ENCODE results near the gene STAMBPL1. TPM values are rescaled to one million over a fixed set of nuclear protein-coding genes. Genes with fewer than 3 reads are reported as not detected.

STAMBPL1 gene
- polyA plus RNA-seq, 1 experiment: 23.1 TPM

DNA sequence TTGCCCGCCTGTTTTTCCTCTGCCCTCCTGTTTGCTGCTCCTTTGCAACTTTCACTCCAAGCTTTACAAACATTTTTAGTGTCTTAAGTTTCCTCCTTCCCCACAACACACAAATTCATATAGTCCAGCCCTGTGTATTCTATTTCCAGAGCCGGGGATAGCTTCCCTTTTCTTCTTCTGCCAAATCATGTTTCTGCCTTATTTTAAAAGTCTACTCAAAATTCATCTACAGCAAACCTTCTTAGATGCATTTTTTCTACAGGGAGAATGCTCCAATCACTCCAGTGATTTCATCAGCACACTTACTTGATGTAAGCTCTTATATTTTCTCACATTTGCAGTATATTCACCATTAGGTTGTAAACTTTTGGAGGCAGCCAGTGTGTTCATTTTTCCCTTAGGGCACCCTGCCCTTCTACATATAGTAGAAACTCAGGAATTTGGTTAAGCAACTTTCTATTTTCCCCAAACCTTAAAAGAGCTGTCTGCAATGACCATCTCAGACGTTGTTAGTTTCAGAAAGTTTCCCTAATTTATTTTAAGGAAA, 84.9 kb downstream of the STAMBPL1 start:
- Histone ChIP-seq H3K4me3 (ENCODE audit: low read depth, low read length) (no peak overlapping the region), H3K36me3 (ENCODE audit: control insufficient read depth, insufficient read depth, low read length) (no peaks in the 10 kb centered on the region), H3K27me3 (ENCODE audit: control insufficient read depth, insufficient read depth, low read length) (no peaks in the 10 kb centered on the region)
- TF ChIP-seq, protein P1, sequence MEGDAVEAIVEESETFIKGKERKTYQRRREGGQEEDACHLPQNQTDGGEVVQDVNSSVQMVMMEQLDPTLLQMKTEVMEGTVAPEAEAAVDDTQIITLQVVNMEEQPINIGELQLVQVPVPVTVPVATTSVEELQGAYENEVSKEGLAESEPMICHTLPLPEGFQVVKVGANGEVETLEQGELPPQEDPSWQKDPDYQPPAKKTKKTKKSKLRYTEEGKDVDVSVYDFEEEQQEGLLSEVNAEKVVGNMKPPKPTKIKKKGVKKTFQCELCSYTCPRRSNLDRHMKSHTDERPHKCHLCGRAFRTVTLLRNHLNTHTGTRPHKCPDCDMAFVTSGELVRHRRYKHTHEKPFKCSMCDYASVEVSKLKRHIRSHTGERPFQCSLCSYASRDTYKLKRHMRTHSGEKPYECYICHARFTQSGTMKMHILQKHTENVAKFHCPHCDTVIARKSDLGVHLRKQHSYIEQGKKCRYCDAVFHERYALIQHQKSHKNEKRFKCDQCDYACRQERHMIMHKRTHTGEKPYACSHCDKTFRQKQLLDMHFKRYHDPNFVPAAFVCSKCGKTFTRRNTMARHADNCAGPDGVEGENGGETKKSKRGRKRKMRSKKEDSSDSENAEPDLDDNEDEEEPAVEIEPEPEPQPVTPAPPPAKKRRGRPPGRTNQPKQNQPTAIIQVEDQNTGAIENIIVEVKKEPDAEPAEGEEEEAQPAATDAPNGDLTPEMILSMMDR (IDR thresholded peaks at IDR 0.05; ENCODE audit: insufficient read depth, low read depth, low read length): no peak
- ChIA-PET POLR2A (interaction anchor here (1.2 kb wide), 1 partner anchor 27 kb away, joined by 3 read pairs; no protein-coding TSS in a partner anchor), CTCF (interaction anchor here (0.5 to 1.9 kb wide), 3 partner anchors 23 to 30 kb away, joined by 3 to 10 read pairs (median 6); no protein-coding TSS in a partner anchor)
- no peak for DNase-seq (ENCODE audit: low read depth)

DNA sequence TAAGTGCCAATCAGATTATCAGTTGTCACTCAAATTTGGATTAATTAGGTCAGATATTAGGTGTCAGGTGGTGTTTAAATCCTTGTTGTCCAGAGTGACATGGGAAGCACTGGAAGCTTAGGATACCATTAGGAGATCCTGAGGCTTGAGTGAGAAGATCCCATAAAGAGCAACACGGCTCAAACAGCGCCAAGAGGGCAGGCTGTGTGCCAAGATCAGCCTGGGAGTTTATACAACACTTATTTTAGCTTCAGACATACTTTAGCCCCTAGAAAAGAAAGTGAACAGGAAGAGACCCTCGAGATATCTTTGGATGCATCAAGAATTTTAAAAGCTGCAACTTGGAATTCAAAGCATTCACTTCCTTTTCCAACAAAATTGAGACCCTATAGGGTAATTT, 86.8 kb downstream of the STAMBPL1 start:
- DNase-seq (ENCODE audit: low read depth): no peak
- H3K36me3 ChIP-seq (ENCODE audit: control insufficient read depth, insufficient read depth, low read length): no peaks in the 10 kb centered on the region
- CTCF ChIA-PET: no interaction called here
- no peaks in the 10 kb centered on the region for H3K27me3 ChIP-seq (ENCODE audit: control insufficient read depth, insufficient read depth, low read length)
- POLR2A ChIA-PET: no interaction called here
- no peak overlapping the region for H3K4me3 ChIP-seq (ENCODE audit: low read depth, low read length)
- TF ChIP-seq, protein P1 (IDR thresholded peaks at IDR 0.05; ENCODE audit: insufficient read depth, low read depth, low read length): no peak

DNA sequence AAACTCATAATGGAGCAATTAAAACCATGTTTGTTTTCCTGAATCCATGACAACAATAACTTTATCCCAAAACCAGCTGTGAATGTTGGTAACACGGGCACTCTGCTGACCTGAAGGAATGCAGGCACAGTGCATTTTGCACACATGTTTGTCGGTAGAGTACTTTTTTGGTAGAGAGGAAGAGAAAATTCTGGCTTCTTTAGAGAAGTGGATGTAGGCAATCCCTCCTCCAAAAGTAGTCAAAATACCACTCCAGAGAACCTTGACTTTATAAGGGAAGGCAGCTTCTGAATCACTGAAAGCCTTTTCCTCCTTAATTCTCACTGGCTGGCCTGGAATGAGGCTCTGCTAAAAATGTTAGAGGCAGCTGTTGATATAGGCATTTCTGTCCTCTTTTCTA, 88.3 kb downstream of the STAMBPL1 start:
- H3K27me3 ChIP-seq (ENCODE audit: control insufficient read depth, insufficient read depth, low read length): no peaks in the 10 kb centered on the region
- DNase-seq (ENCODE audit: low read depth): no peak
- CTCF ChIA-PET: interaction anchor here (0.9 to 1.5 kb wide), 2 partner anchors 19 to 34 kb away, joined by 4 to 9 read pairs; no protein-coding TSS in a partner anchor
- H3K4me3 ChIP-seq (ENCODE audit: low read depth, low read length): no peak overlapping the region
- TF ChIP-seq, protein P1 (IDR thresholded peaks at IDR 0.05; ENCODE audit: insufficient read depth, low read depth, low read length): no peak
- POLR2A ChIA-PET: no interaction called here
- no peaks in the 10 kb centered on the region for H3K36me3 ChIP-seq (ENCODE audit: control insufficient read depth, insufficient read depth, low read length)

DNA sequence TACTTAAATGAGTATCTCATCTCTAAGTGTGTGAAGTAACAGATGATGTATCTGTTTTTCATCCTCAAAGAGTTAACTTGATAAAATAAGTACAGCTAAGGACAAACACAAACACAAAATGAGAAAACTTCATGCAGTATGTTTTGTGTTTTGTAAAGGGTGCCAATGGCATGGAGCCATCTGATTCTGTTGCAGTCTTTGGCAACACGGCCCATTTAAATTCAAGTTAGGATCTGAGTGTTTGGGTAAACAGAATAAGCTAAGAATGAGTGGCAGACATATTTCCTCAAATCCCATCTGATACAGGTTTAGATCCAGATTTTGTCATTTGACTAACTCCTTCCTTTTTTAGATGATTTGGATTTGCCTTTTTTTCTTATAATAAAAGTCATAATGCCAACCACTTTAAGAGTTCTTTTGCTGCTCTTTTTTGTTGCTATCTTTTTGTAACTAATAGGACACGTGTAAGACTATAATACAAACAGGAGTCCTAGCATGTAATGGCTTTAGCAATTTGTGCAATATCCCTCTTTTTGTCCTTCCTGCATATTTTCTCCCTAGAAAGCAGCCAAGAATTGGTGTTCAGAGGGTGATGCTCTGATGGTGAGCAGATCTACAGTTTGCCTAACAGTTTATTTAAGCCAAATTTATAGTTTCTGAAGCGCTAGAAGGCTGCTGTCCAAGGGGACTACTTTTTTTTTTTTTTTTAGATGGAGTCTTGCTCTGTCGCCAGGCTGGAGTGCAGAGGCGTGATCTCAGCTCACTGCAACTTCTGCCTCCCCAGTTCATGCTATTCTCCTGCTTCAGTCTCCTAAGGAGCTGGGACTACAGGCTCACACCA, 91.4 kb downstream of the STAMBPL1 start:
- no peak for DNase-seq (ENCODE audit: low read depth)
- no peak overlapping the region for H3K4me3 ChIP-seq (ENCODE audit: low read depth, low read length)
- ChIA-PET POLR2A (interaction anchor here (0.6 kb wide), 1 partner anchor 134 kb away, joined by 8 read pairs; no protein-coding TSS in a partner anchor), CTCF (interaction anchor here (0.8 to 1.2 kb wide), 2 partner anchors 8 to 11 kb away, joined by 3 read pairs; no protein-coding TSS in a partner anchor)
- H3K27me3 ChIP-seq (ENCODE audit: control insufficient read depth, insufficient read depth, low read length): no peaks in the 10 kb centered on the region
- H3K36me3 ChIP-seq (ENCODE audit: control insufficient read depth, insufficient read depth, low read length): no peaks in the 10 kb centered on the region
- TF ChIP-seq, protein P1 (IDR thresholded peaks at IDR 0.05; ENCODE audit: insufficient read depth, low read depth, low read length): no peak

Other genes starting within 250 kb of the STAMBPL1 start
- gene LIPF, start 215.8 kb upstream of the STAMBPL1 start, polyA plus RNA-seq (2011; rRNA removed): not detected in 2 replicates
- not detected in 2 replicates for gene LIPK, start 174.0 kb upstream of the STAMBPL1 start, polyA plus RNA-seq (2011; rRNA removed)
- gene LIPN, start 120.2 kb upstream of the STAMBPL1 start, polyA plus RNA-seq (2011; rRNA removed): not detected in 2 replicates
- gene LIPM, start 77.5 kb upstream of the STAMBPL1 start, polyA plus RNA-seq (2011; rRNA removed): not detected in 2 replicates
- gene ANKRD22, start 28.4 kb upstream of the STAMBPL1 start, polyA plus RNA-seq (2011; rRNA removed): not detected in 2 replicates
- 1,067 and 1,821 TPM in 2 replicates for gene ACTA2, start 72.5 kb downstream of the STAMBPL1 start, polyA plus RNA-seq (2011; rRNA removed)
- 52.3 and 83.2 TPM in 2 replicates for gene FAS, start 110.6 kb downstream of the STAMBPL1 start, polyA plus RNA-seq (2011; rRNA removed)

Measured in BJ (cell line).